ES-I3 (cell line): ENCODE measurements around the gene DGKB.

Experiments
- H3K36me3 ChIP-seq: 2 replicates; pipeline ENCODE4 v1.6.1; 2013; ENCODE audit warnings: mild to moderate bottlenecking, low read length, control low read depth, moderate library complexity; ENCODE audit not compliant: insufficient read depth
- H3K4me1 ChIP-seq: 2 replicates; pipeline ENCODE4 v1.6.1; 2013; ENCODE audit warnings: mild to moderate bottlenecking, control low read depth, low read length; ENCODE audit not compliant: insufficient read depth
- H3K9ac ChIP-seq: 2 replicates; pipeline ENCODE4 v1.6.1; 2013; ENCODE audit warnings: low read depth, mild to moderate bottlenecking, low read length, moderate library complexity
- H3K9me3 ChIP-seq: 2 replicates; pipeline ENCODE4 v1.6.1; 2013; ENCODE audit warnings: mild to moderate bottlenecking, low read length, moderate library complexity; ENCODE audit not compliant: control insufficient read depth, insufficient read depth

DGKB gene

GRCh38 chr7:14776266-14776665, 126.3 kb downstream of the DGKB start:
- Histone ChIP-seq H3K9me3 (peaks cover 17% of the 10 kb centered on the region), H3K36me3 (no peaks in the 10 kb centered on the region), H3K4me1 (no peaks in the 10 kb centered on the region), H3K9ac (no peak overlapping the region)

- Histone ChIP-seq H3K9ac (no peak overlapping the region), H3K9me3 (peaks cover 17% of the 10 kb centered on the region), H3K36me3 (no peaks in the 10 kb centered on the region), H3K4me1 (no peaks in the 10 kb centered on the region)
Observed at GRCh38 chr7:14773729-14774271, 128.8 kb downstream of the DGKB start.

GRCh38 chr7:14770614-14771013, 131.9 kb downstream of the DGKB start:
- Histone ChIP-seq H3K9me3 (no peaks in the 10 kb centered on the region), H3K9ac (no peak overlapping the region), H3K36me3 (no peaks in the 10 kb centered on the region), H3K4me1 (no peaks in the 10 kb centered on the region)

DNA sequence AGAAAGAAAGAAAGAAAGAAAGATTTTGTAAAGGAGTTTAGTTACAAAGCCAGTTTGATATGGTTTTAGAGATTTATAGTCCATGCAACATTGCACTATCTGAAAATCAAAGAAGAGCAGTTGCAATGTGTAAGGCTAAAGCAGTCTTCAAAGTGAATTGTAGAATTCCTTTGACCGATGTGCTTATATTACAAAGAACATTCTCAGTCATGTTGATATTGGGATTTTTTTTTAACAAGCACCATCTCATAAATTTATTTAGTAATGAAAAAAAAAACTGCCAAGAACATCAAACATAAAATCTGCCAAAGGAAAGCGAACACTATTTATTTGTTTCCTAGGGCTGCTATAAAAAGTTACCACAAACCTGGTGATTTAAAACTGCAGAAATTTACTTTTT, 133.3 kb downstream of the DGKB start:
- no peak overlapping the region for H3K9ac ChIP-seq
- no peaks in the 10 kb centered on the region for H3K36me3 ChIP-seq
- H3K9me3 ChIP-seq: no peaks in the 10 kb centered on the region
- H3K4me1 ChIP-seq: no peaks in the 10 kb centered on the region

DNA sequence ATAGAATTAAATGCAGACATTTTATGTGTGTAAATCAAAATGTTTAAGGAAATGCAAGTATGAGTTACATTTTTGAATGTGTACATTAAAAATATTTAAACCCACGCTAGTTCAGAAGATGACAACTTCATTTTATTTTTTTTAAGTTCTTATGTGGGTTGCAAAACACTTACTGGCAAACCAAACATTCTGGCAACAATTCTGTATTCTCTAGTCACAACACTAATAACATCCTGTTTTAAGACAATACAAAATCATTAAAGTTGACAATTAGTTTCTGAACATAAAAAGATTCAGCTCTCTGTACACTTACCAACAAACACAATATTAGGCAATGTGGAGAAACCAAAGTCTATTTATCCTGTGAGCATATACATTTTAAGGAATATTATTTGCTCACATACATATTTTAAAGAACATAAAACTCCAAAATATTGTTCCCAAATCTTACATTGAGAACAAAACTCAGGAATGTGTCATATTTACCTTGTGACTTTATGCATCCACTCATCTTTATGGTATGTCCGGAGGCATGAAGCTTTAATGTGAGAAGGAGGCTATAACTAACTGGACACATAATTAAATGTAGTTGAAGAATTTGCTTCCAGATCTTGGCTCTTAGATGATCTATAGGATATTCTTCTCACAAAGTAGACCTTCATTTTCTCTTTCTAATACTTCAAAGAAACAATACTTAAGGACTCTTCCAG, 134.7 kb downstream of the DGKB start:
- Histone ChIP-seq H3K36me3 (no peaks in the 10 kb centered on the region), H3K9me3 (no peaks in the 10 kb centered on the region), H3K9ac (no peak overlapping the region), H3K4me1 (no peaks in the 10 kb centered on the region)

DNA sequence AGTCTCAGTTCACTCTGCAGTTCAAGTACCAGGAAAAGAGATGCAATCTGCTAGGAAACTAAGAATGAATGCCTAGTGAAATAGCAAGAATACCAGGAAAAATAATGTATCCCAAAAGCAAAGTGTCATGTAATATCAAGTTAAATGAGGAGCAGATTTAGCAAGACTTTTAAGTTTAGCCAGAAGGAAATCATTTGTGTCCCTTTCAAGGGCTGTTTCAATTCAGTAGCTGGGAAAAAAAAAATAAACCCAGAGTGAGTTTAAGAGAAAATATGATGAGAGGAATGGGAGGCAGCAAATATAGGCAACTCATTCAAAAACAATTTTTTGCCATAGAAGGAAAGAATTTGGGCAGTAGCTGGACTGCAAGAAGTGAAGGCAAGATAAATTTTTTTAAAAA, 135.8 kb downstream of the DGKB start:
- no peak overlapping the region for H3K9ac ChIP-seq
- H3K4me1 ChIP-seq: no peaks in the 10 kb centered on the region
- H3K9me3 ChIP-seq: no peaks in the 10 kb centered on the region
- H3K36me3 ChIP-seq: no peaks in the 10 kb centered on the region

GRCh38 chr7:14765731-14766130, 136.8 kb downstream of the DGKB start:
- H3K9me3 ChIP-seq: no peaks in the 10 kb centered on the region
- no peak overlapping the region for H3K9ac ChIP-seq
- no peaks in the 10 kb centered on the region for H3K36me3 ChIP-seq
- no peaks in the 10 kb centered on the region for H3K4me1 ChIP-seq

DNA sequence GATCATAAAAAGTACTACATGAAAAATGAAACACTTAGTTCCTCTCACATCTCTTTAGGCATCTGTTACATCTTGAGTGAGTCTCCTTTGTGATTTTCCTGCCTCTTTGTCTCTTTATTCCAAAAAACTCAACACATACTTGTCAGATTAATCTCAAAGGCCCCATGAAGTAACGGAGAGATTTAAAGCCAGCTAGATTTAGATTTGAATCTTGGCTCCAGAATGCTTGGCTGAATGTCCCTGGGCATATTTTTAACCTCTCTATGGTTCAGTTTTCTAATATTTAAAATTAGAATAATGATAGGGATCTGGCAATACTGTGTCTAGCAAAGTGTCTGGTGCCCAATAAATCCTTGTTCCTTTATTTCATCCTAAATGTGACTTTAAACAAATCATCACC, 140.0 kb downstream of the DGKB start:
- Histone ChIP-seq H3K9me3 (no peaks in the 10 kb centered on the region), H3K36me3 (no peaks in the 10 kb centered on the region), H3K9ac (no peak overlapping the region), H3K4me1 (no peaks in the 10 kb centered on the region)

GRCh38 chr7:14761510-14762296, 140.8 kb downstream of the DGKB start:
- Histone ChIP-seq H3K4me1 (no peaks in the 10 kb centered on the region), H3K9me3 (no peaks in the 10 kb centered on the region), H3K36me3 (no peaks in the 10 kb centered on the region), H3K9ac (no peak overlapping the region)

DNA sequence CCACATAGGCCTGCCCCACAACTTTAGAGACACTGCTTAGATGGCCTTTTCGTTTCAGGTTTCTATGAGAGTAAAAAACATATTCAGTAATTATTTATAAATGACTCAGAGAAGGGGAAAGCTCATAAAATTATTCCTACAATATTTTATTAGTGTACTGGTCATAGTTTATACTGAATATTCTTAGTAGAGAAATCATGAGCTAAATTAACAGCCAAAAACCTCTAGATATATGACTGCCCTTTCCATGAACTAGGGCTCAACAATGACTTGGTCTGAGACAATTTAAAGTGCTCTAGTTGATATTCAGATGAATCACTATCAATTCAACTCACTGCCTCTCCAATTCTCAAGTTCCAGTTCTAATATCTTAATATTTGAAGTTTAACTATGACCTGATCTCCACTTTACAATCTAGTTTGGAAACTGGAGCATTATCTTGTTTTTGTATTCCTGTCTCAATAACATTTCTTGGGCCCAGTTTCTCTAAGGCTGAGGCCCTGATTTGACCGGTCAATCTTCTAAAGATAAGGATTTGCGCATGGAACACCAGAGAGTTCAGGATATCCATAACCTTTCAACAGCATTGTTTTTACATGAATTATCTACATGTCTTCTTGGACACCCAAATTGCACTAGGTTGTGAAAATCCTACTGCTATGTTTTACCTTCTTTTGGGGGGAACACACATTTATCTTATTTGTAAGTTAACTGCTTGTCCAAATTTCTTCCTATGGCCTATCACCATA, 141.6 kb downstream of the DGKB start:
- Histone ChIP-seq H3K36me3 (no peaks in the 10 kb centered on the region), H3K4me1 (no peaks in the 10 kb centered on the region), H3K9ac (no peak overlapping the region), H3K9me3 (no peaks in the 10 kb centered on the region)

GRCh38 chr7:14759785-14760184, 142.8 kb downstream of the DGKB start:
- H3K9me3 ChIP-seq: no peaks in the 10 kb centered on the region
- no peaks in the 10 kb centered on the region; the same call in 1 of the 2 replicates for H3K4me1 ChIP-seq
- H3K36me3 ChIP-seq: no peaks in the 10 kb centered on the region
- H3K9ac ChIP-seq: no peak overlapping the region

GRCh38 chr7:14754631-14755030, 147.9 kb downstream of the DGKB start:
- H3K36me3 ChIP-seq: no peaks in the 10 kb centered on the region
- peaks cover 5% of the 10 kb centered on the region; the same call in 1 of the 2 replicates for H3K4me1 ChIP-seq
- no peak overlapping the region for H3K9ac ChIP-seq

DNA sequence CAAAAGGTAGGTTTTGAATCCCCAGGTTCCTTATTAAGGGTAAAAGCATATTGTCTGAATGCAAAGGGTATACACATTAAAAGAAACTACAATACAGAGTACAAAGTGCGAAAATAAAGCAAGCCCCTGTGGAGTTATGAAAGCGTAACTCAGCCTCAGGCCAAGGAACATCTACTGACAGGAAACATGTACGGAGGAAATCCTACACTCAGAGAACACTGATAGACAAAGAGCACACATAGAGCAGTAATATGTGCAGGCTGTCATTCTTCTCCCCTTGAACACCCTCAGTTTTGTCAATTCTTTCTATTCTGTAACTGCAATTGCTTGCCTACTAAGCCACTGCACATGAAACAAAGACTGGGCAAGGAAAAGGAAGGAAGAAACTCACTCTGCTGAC, 150.2 kb downstream of the DGKB start:
- H3K9ac ChIP-seq: no peak overlapping the region
- H3K9me3 ChIP-seq: no peaks in the 10 kb centered on the region; the same call in 1 of the 2 replicates
- H3K36me3 ChIP-seq: no peaks in the 10 kb centered on the region
- peaks cover 5% of the 10 kb centered on the region; the same call in 1 of the 2 replicates for H3K4me1 ChIP-seq

More at GRCh38 chr7:14754631-14755030, 147.9 kb downstream of the DGKB start:
- H3K9me3 ChIP-seq: no peaks in the 10 kb centered on the region

- H3K36me3 ChIP-seq: no peaks in the 10 kb centered on the region
- H3K4me1 ChIP-seq: peaks cover 5% of the 10 kb centered on the region; the same call in 1 of the 2 replicates
- H3K9ac ChIP-seq: no peak overlapping the region
- no peaks in the 10 kb centered on the region; the same call in 1 of the 2 replicates for H3K9me3 ChIP-seq
Observed at GRCh38 chr7:14751461-14751860, 151.1 kb downstream of the DGKB start.
